ENCODE results near the gene OSBPL1A.

OSBPL1A gene

GRCh38 chr18:24243677-24244076 is 153.9 kb downstream of the OSBPL1A start:
- intact Hi-C loops (cut with DNase I), result no loop called here
- no peak for DNase-seq

- intact Hi-C loops (cut with DNase I), result no loop called here
- no peak for DNase-seq
Measured at GRCh38 chr18:24239341-24239740, 158.3 kb downstream of the OSBPL1A start.

GRCh38 chr18:24238387-24238786 is 159.2 kb downstream of the OSBPL1A start:
- intact Hi-C loops (cut with DNase I), result no loop called here
- DNase-seq, result no peak

- DNase-seq, result no peak
- intact Hi-C loops (cut with DNase I), result no loop called here
Measured at GRCh38 chr18:24234850-24235418, 162.7 kb downstream of the OSBPL1A start.

GRCh38 chr18:24234330-24234729 is 163.3 kb downstream of the OSBPL1A start:
- peak in 11 of 42 donors; percentile 14 to 66 (median 36) for DNase-seq
- intact Hi-C loops (cut with DNase I), result no loop called here

- intact Hi-C loops (cut with DNase I), result no loop called here
- no peak for DNase-seq
Measured at GRCh38 chr18:24232800-24233199, 164.8 kb downstream of the OSBPL1A start.

- no peak for DNase-seq
- intact Hi-C loops (cut with DNase I), result no loop called here
Measured at GRCh38 chr18:24231773-24232735, 165.6 kb downstream of the OSBPL1A start.

GRCh38 chr18:24230766-24231165 is 166.9 kb downstream of the OSBPL1A start:
- intact Hi-C loops (cut with DNase I), result no loop called here
- no peak for DNase-seq

- no peak for DNase-seq
- intact Hi-C loops (cut with DNase I), result no loop called here
Measured at GRCh38 chr18:24228667-24229041, 169.0 kb downstream of the OSBPL1A start.

GRCh38 chr18:24227977-24228666 is 169.5 kb downstream of the OSBPL1A start:
- intact Hi-C loops (cut with DNase I), result no loop called here
- no peak for DNase-seq

GRCh38 chr18:24220318-24220688 is 177.3 kb downstream of the OSBPL1A start:
- peak in 5 of 42 donors; percentile 21 to 67 (median 31) for DNase-seq
- intact Hi-C loops (cut with DNase I), result no loop called here

GRCh38 chr18:24219561-24220317 is 177.9 kb downstream of the OSBPL1A start:
- intact Hi-C loops (cut with DNase I), result no loop called here
- peak in 7 of 42 donors; percentile 29 to 61 (median 35) for DNase-seq

- intact Hi-C loops (cut with DNase I), result no loop called here
- no peak for DNase-seq
Measured at GRCh38 chr18:24214913-24215312, 182.7 kb downstream of the OSBPL1A start.

- DNase-seq, result no peak
- intact Hi-C loops (cut with DNase I), result no loop called here
Measured at GRCh38 chr18:24214144-24214543, 183.5 kb downstream of the OSBPL1A start.

- intact Hi-C loops (cut with DNase I), result no loop called here
- DNase-seq, result no peak
Measured at GRCh38 chr18:24212939-24213338, 184.7 kb downstream of the OSBPL1A start.

GRCh38 chr18:24209558-24209957 is 188.1 kb downstream of the OSBPL1A start:
- intact Hi-C loops (cut with DNase I), result no loop called here
- DNase-seq, result no peak

- intact Hi-C loops (cut with DNase I), result no loop called here
- no peak for DNase-seq
Measured at GRCh38 chr18:24208270-24209035, 189.2 kb downstream of the OSBPL1A start.

GRCh38 chr18:24204904-24205303 is 192.7 kb downstream of the OSBPL1A start:
- DNase-seq, result no peak
- intact Hi-C loops (cut with DNase I), result no loop called here

All from head of caudate nucleus (tissue), 42 donors.